ENCODE measurements around the gene EIF2A. TPM values are rescaled to one million over a fixed set of nuclear protein-coding genes. Genes with fewer than 3 reads are reported as not detected.

The EIF2A gene
- total RNA-seq, 4 donors from 2014 or later: 132 to 223 (median 187) TPM

GRCh38 chr3:150521463-150521862, 25.1 kb upstream of the EIF2A start:
- no peak for DNase-seq (ENCODE audit: low spot score in 2 of 2)
- intact Hi-C loops (cut with DNase I; ENCODE audit: low total_unique reads): no loop called here
- TF ChIP-seq CTCF (IDR thresholded peaks at IDR 0.05): no peak
- no peak for TF ChIP-seq POLR2A (IDR thresholded peaks at IDR 0.05)
- 70 to 82% methylated on average over 2 of the region's 2 CpGs for WGBS, 2 donors
- H3K4me3 ChIP-seq (ENCODE audit: low read depth, poor library complexity, severe bottlenecking): no peak overlapping the region

- intact Hi-C loops (cut with DNase I; ENCODE audit: low total_unique reads): no loop called here
- DNase-seq (ENCODE audit: low spot score in 2 of 2): no peak
- no peak for TF ChIP-seq POLR2A (IDR thresholded peaks at IDR 0.05)
- no peak for TF ChIP-seq CTCF (IDR thresholded peaks at IDR 0.05)
- 87 to 93% methylated on average over 2 of the region's 2 CpGs for WGBS, 2 donors
- no peak overlapping the region for H3K4me3 ChIP-seq (ENCODE audit: low read depth, poor library complexity, severe bottlenecking)
These were observed 23.0 kb upstream of the EIF2A start for GRCh38 chr3:150523538-150523937.

- TF ChIP-seq CTCF (IDR thresholded peaks at IDR 0.05) (no peak), POLR2A (IDR thresholded peaks at IDR 0.05) (no peak)
- no peak for DNase-seq (ENCODE audit: low spot score in 2 of 2)
- H3K4me3 ChIP-seq (ENCODE audit: low read depth, poor library complexity, severe bottlenecking): no peak overlapping the region
- intact Hi-C loops (cut with DNase I; ENCODE audit: low total_unique reads): no loop called here
- WGBS, 2 donors: 70 to 73% methylated on average over 10 of the region's 10 CpGs
These were observed 18.9 kb upstream of the EIF2A start for GRCh38 chr3:150527464-150528255.

GRCh38 chr3:150528354-150528797, 18.2 kb upstream of the EIF2A start:
- no peak overlapping the region for H3K4me3 ChIP-seq (ENCODE audit: low read depth, poor library complexity, severe bottlenecking)
- DNase-seq (ENCODE audit: low spot score in 2 of 2): no peak
- WGBS, 2 donors: 23 to 34% methylated on average over 2 of the region's 2 CpGs
- TF ChIP-seq CTCF (IDR thresholded peaks at IDR 0.05) (no peak), POLR2A (IDR thresholded peaks at IDR 0.05) (no peak)
- intact Hi-C loops (cut with DNase I; ENCODE audit: low total_unique reads): no loop called here

GRCh38 chr3:150531775-150532174, 14.8 kb upstream of the EIF2A start:
- TF ChIP-seq POLR2A (IDR thresholded peaks at IDR 0.05): no peak
- no peak for TF ChIP-seq CTCF (IDR thresholded peaks at IDR 0.05)
- intact Hi-C loops (cut with DNase I; ENCODE audit: low total_unique reads): no loop called here
- DNase-seq (ENCODE audit: low spot score in 2 of 2): no peak

GRCh38 chr3:150535204-150535603, 11.4 kb upstream of the EIF2A start:
- intact Hi-C loops (cut with DNase I; ENCODE audit: low total_unique reads): no loop called here
- TF ChIP-seq POLR2A (IDR thresholded peaks at IDR 0.05) (no peak), CTCF (IDR thresholded peaks at IDR 0.05) (no peak)
- WGBS, 2 donors: 83% methylated on average over 4 of the region's 4 CpGs
- DNase-seq (ENCODE audit: low spot score in 2 of 2): no peak
- H3K4me3 ChIP-seq (ENCODE audit: low read depth, poor library complexity, severe bottlenecking): no peak overlapping the region

More at GRCh38 chr3:150531775-150532174, 14.8 kb upstream of the EIF2A start:
- H3K4me3 ChIP-seq (ENCODE audit: low read depth, poor library complexity, severe bottlenecking): no peak overlapping the region
